Measurements from ENCODE around the gene PRCC.

DNA sequence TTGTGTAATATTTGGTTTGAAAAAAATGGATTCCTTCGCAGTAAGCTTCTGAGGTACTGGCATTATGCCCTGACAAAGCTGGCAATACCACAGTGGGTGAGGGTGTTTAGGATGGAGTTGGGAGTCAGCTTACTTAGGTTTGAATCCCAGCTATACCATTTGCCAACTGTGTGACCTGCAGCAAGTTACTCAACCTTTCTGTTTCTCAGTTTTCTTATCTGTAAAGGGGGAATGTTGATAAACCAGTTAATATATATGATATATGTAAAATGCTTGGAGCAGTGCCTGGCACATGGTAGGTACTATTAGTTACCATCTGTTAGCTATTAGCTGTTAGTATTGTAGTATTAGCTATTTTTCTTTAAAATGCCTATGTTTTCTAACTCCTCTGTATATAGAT lies 11.0 kb upstream of the PRCC start:
- TF ChIP-seq RCOR1 (IDR thresholded peaks at IDR 0.05; ENCODE audit: insufficient replicate concordance, low read length) (no peak), FOS (IDR thresholded peaks at IDR 0.05; ENCODE audit: low read depth, low read length) (no peak), RFX5 (IDR thresholded peaks at IDR 0.05; ENCODE audit: low read depth, low read length) (no peak), POLR2A (IDR thresholded peaks at IDR 0.05; ENCODE audit: low read depth, low read length) (no peak)
- TF ChIP-seq, protein P1, sequence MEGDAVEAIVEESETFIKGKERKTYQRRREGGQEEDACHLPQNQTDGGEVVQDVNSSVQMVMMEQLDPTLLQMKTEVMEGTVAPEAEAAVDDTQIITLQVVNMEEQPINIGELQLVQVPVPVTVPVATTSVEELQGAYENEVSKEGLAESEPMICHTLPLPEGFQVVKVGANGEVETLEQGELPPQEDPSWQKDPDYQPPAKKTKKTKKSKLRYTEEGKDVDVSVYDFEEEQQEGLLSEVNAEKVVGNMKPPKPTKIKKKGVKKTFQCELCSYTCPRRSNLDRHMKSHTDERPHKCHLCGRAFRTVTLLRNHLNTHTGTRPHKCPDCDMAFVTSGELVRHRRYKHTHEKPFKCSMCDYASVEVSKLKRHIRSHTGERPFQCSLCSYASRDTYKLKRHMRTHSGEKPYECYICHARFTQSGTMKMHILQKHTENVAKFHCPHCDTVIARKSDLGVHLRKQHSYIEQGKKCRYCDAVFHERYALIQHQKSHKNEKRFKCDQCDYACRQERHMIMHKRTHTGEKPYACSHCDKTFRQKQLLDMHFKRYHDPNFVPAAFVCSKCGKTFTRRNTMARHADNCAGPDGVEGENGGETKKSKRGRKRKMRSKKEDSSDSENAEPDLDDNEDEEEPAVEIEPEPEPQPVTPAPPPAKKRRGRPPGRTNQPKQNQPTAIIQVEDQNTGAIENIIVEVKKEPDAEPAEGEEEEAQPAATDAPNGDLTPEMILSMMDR (conservative IDR thresholded peaks at IDR 0.05; ENCODE audit: low read depth, low read length) = no peak
- TF ChIP-seq, protein P2, sequence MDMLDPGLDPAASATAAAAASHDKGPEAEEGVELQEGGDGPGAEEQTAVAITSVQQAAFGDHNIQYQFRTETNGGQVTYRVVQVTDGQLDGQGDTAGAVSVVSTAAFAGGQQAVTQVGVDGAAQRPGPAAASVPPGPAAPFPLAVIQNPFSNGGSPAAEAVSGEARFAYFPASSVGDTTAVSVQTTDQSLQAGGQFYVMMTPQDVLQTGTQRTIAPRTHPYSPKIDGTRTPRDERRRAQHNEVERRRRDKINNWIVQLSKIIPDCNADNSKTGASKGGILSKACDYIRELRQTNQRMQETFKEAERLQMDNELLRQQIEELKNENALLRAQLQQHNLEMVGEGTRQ (IDR thresholded peaks at IDR 0.05; ENCODE audit: low read depth, low read length) = no peak

Measured in IMR-90 (cell line).